Measurements from ENCODE around the gene SPATA17.

Gene SPATA17

GRCh38 chr1:217857061-217857460 lies 225.9 kb downstream of the SPATA17 start:
- H3K4me3 ChIP-seq (ENCODE audit: low read depth in 1 of 2, low read length in 2 of 2) = no peak overlapping the region
- H3K9ac ChIP-seq (ENCODE audit: low read length) = no peak overlapping the region
- no peak overlapping the region for H3K27ac ChIP-seq (ENCODE audit: low read depth, low read length)
- no peaks in the 10 kb centered on the region for H3K36me3 ChIP-seq (ENCODE audit: insufficient read depth, low read length)
- H3K9me3 ChIP-seq (ENCODE audit: low read length) = no peaks in the 10 kb centered on the region
- no peaks in the 10 kb centered on the region for H3K27me3 ChIP-seq (ENCODE audit: control insufficient read depth in 1 of 2, insufficient read depth in 2 of 2, low read length in 2 of 2)
- no peaks in the 10 kb centered on the region for H3K4me1 ChIP-seq (ENCODE audit: insufficient read depth, low read length)

GRCh38 chr1:217861658-217862057 lies 230.5 kb downstream of the SPATA17 start:
- no peak overlapping the region for H3K9ac ChIP-seq (ENCODE audit: low read length)
- H3K9me3 ChIP-seq (ENCODE audit: low read length) = no peaks in the 10 kb centered on the region
- H3K4me1 ChIP-seq (ENCODE audit: insufficient read depth, low read length) = no peaks in the 10 kb centered on the region
- H3K27ac ChIP-seq (ENCODE audit: low read depth, low read length) = no peak overlapping the region
- no peak overlapping the region for H3K4me3 ChIP-seq (ENCODE audit: low read depth in 1 of 2, low read length in 2 of 2)
- no peaks in the 10 kb centered on the region for H3K27me3 ChIP-seq (ENCODE audit: control insufficient read depth in 1 of 2, insufficient read depth in 2 of 2, low read length in 2 of 2)
- no peaks in the 10 kb centered on the region for H3K36me3 ChIP-seq (ENCODE audit: insufficient read depth, low read length)

- no peak overlapping the region for H3K4me3 ChIP-seq (ENCODE audit: low read depth in 1 of 2, low read length in 2 of 2)
- H3K27ac ChIP-seq (ENCODE audit: low read depth, low read length) = no peak overlapping the region
- no peaks in the 10 kb centered on the region for H3K27me3 ChIP-seq (ENCODE audit: control insufficient read depth in 1 of 2, insufficient read depth in 2 of 2, low read length in 2 of 2)
- no peaks in the 10 kb centered on the region for H3K36me3 ChIP-seq (ENCODE audit: insufficient read depth, low read length)
- no peaks in the 10 kb centered on the region for H3K4me1 ChIP-seq (ENCODE audit: insufficient read depth, low read length)
- no peak overlapping the region for H3K9ac ChIP-seq (ENCODE audit: low read length)
- H3K9me3 ChIP-seq (ENCODE audit: low read length) = no peaks in the 10 kb centered on the region
Observed at GRCh38 chr1:217867446-217867995, 236.4 kb downstream of the SPATA17 start.

GRCh38 chr1:217871955-217872354 lies 240.8 kb downstream of the SPATA17 start:
- no peak overlapping the region for H3K27ac ChIP-seq (ENCODE audit: low read depth, low read length)
- no peak overlapping the region for H3K4me3 ChIP-seq (ENCODE audit: low read depth in 1 of 2, low read length in 2 of 2)
- H3K27me3 ChIP-seq (ENCODE audit: control insufficient read depth in 1 of 2, insufficient read depth in 2 of 2, low read length in 2 of 2) = no peaks in the 10 kb centered on the region
- no peak overlapping the region for H3K9ac ChIP-seq (ENCODE audit: low read length)
- no peaks in the 10 kb centered on the region for H3K9me3 ChIP-seq (ENCODE audit: low read length)
- H3K4me1 ChIP-seq (ENCODE audit: insufficient read depth, low read length) = no peaks in the 10 kb centered on the region
- H3K36me3 ChIP-seq (ENCODE audit: insufficient read depth, low read length) = no peaks in the 10 kb centered on the region

- no peaks in the 10 kb centered on the region for H3K27me3 ChIP-seq (ENCODE audit: control insufficient read depth in 1 of 2, insufficient read depth in 2 of 2, low read length in 2 of 2)
- no peak overlapping the region for H3K4me3 ChIP-seq (ENCODE audit: low read depth in 1 of 2, low read length in 2 of 2)
- H3K4me1 ChIP-seq (ENCODE audit: insufficient read depth, low read length) = no peaks in the 10 kb centered on the region
- H3K9ac ChIP-seq (ENCODE audit: low read length) = no peak overlapping the region
- no peak overlapping the region for H3K27ac ChIP-seq (ENCODE audit: low read depth, low read length)
- no peaks in the 10 kb centered on the region for H3K36me3 ChIP-seq (ENCODE audit: insufficient read depth, low read length)
- H3K9me3 ChIP-seq (ENCODE audit: low read length) = no peaks in the 10 kb centered on the region
Observed at GRCh38 chr1:217875229-217875628, 244.1 kb downstream of the SPATA17 start.

GRCh38 chr1:217876401-217876800 lies 245.3 kb downstream of the SPATA17 start:
- Histone ChIP-seq H3K4me3 (ENCODE audit: low read depth in 1 of 2, low read length in 2 of 2) (no peak overlapping the region), H3K27ac (ENCODE audit: low read depth, low read length) (no peak overlapping the region), H3K36me3 (ENCODE audit: insufficient read depth, low read length) (no peaks in the 10 kb centered on the region), H3K27me3 (ENCODE audit: control insufficient read depth in 1 of 2, insufficient read depth in 2 of 2, low read length in 2 of 2) (no peaks in the 10 kb centered on the region), H3K9me3 (ENCODE audit: low read length) (no peaks in the 10 kb centered on the region), H3K4me1 (ENCODE audit: insufficient read depth, low read length) (no peaks in the 10 kb centered on the region), H3K9ac (ENCODE audit: low read length) (no peak overlapping the region)

- no peaks in the 10 kb centered on the region for H3K27me3 ChIP-seq (ENCODE audit: control insufficient read depth in 1 of 2, insufficient read depth in 2 of 2, low read length in 2 of 2)
- H3K27ac ChIP-seq (ENCODE audit: low read depth, low read length) = no peak overlapping the region
- no peak overlapping the region for H3K4me3 ChIP-seq (ENCODE audit: low read depth in 1 of 2, low read length in 2 of 2)
- no peaks in the 10 kb centered on the region for H3K36me3 ChIP-seq (ENCODE audit: insufficient read depth, low read length)
- no peaks in the 10 kb centered on the region for H3K4me1 ChIP-seq (ENCODE audit: insufficient read depth, low read length)
- no peak overlapping the region for H3K9ac ChIP-seq (ENCODE audit: low read length)
- H3K9me3 ChIP-seq (ENCODE audit: low read length) = no peaks in the 10 kb centered on the region
Observed at GRCh38 chr1:217876896-217877295, 245.8 kb downstream of the SPATA17 start.

GRCh38 chr1:217881131-217881543 lies 250.0 kb downstream of the SPATA17 start:
- Histone ChIP-seq H3K27me3 (ENCODE audit: control insufficient read depth in 1 of 2, insufficient read depth in 2 of 2, low read length in 2 of 2) (no peaks in the 10 kb centered on the region), H3K9me3 (ENCODE audit: low read length) (no peaks in the 10 kb centered on the region), H3K36me3 (ENCODE audit: insufficient read depth, low read length) (no peaks in the 10 kb centered on the region), H3K27ac (ENCODE audit: low read depth, low read length) (no peak overlapping the region), H3K9ac (ENCODE audit: low read length) (no peak overlapping the region), H3K4me1 (ENCODE audit: insufficient read depth, low read length) (no peaks in the 10 kb centered on the region), H3K4me3 (ENCODE audit: low read depth in 1 of 2, low read length in 2 of 2) (no peak overlapping the region)

GRCh38 chr1:217881607-217882332 lies 250.6 kb downstream of the SPATA17 start:
- no peak overlapping the region for H3K9ac ChIP-seq (ENCODE audit: low read length)
- H3K36me3 ChIP-seq (ENCODE audit: insufficient read depth, low read length) = no peaks in the 10 kb centered on the region
- H3K4me1 ChIP-seq (ENCODE audit: insufficient read depth, low read length) = no peaks in the 10 kb centered on the region
- H3K9me3 ChIP-seq (ENCODE audit: low read length) = no peaks in the 10 kb centered on the region
- H3K27me3 ChIP-seq (ENCODE audit: control insufficient read depth in 1 of 2, insufficient read depth in 2 of 2, low read length in 2 of 2) = no peaks in the 10 kb centered on the region
- H3K27ac ChIP-seq (ENCODE audit: low read depth, low read length) = no peak overlapping the region
- H3K4me3 ChIP-seq (ENCODE audit: low read depth in 1 of 2, low read length in 2 of 2) = no peak overlapping the region

GRCh38 chr1:217885181-217885580 lies 254.0 kb downstream of the SPATA17 start:
- H3K9me3 ChIP-seq (ENCODE audit: low read length) = no peaks in the 10 kb centered on the region
- H3K4me3 ChIP-seq (ENCODE audit: low read depth in 1 of 2, low read length in 2 of 2) = no peak overlapping the region
- no peaks in the 10 kb centered on the region for H3K27me3 ChIP-seq (ENCODE audit: control insufficient read depth in 1 of 2, insufficient read depth in 2 of 2, low read length in 2 of 2)
- no peaks in the 10 kb centered on the region for H3K4me1 ChIP-seq (ENCODE audit: insufficient read depth, low read length)
- H3K36me3 ChIP-seq (ENCODE audit: insufficient read depth, low read length) = no peaks in the 10 kb centered on the region
- H3K9ac ChIP-seq (ENCODE audit: low read length) = no peak overlapping the region
- no peak overlapping the region for H3K27ac ChIP-seq (ENCODE audit: low read depth, low read length)

GRCh38 chr1:217888328-217888727 lies 257.2 kb downstream of the SPATA17 start:
- Histone ChIP-seq H3K4me1 (ENCODE audit: insufficient read depth, low read length) (no peaks in the 10 kb centered on the region), H3K9me3 (ENCODE audit: low read length) (no peaks in the 10 kb centered on the region), H3K9ac (ENCODE audit: low read length) (no peak overlapping the region), H3K27ac (ENCODE audit: low read depth, low read length) (no peak overlapping the region), H3K36me3 (ENCODE audit: insufficient read depth, low read length) (no peaks in the 10 kb centered on the region), H3K4me3 (ENCODE audit: low read depth in 1 of 2, low read length in 2 of 2) (no peak overlapping the region), H3K27me3 (ENCODE audit: control insufficient read depth in 1 of 2, insufficient read depth in 2 of 2, low read length in 2 of 2) (no peaks in the 10 kb centered on the region)

- Histone ChIP-seq H3K27ac (ENCODE audit: low read depth, low read length) (no peak overlapping the region), H3K9ac (ENCODE audit: low read length) (no peak overlapping the region), H3K36me3 (ENCODE audit: insufficient read depth, low read length) (no peaks in the 10 kb centered on the region), H3K9me3 (ENCODE audit: low read length) (no peaks in the 10 kb centered on the region), H3K27me3 (ENCODE audit: control insufficient read depth in 1 of 2, insufficient read depth in 2 of 2, low read length in 2 of 2) (no peaks in the 10 kb centered on the region), H3K4me1 (ENCODE audit: insufficient read depth, low read length) (no peaks in the 10 kb centered on the region), H3K4me3 (ENCODE audit: low read depth in 1 of 2, low read length in 2 of 2) (no peak overlapping the region)
Observed at GRCh38 chr1:217889401-217889800, 258.3 kb downstream of the SPATA17 start.

Measured in muscle layer of colon (tissue), 2 donors.